ENCODE results near the gene LMAN2L. TPM values are rescaled to one million over a fixed set of nuclear protein-coding genes. Genes with fewer than 3 reads are reported as not detected.

Gene LMAN2L
- total RNA-seq, 1 experiment from 2014 or later: 17.6 TPM

GRCh38 chr2:96758987-96759386, 19.1 kb upstream of the LMAN2L start:
- Histone ChIP-seq H3K27ac (ENCODE audit: insufficient read length, low read depth, low read length) (no peak overlapping the region), H2BK12ac (ENCODE audit: insufficient read length, low read depth, low read length) (no peak overlapping the region), H3K4me2 (ENCODE audit: insufficient read depth, insufficient read length, low read length) (no peak overlapping the region), H2AFZ (ENCODE audit: low read length) (no peak overlapping the region), H3K23ac (ENCODE audit: insufficient read length, low read depth, low read length) (no peak overlapping the region), H4K20me1 (ENCODE audit: control insufficient read depth, insufficient read depth, insufficient read length) (no peaks in the 10 kb centered on the region), H3K4ac (ENCODE audit: low read depth, low read length) (no peak overlapping the region), H3K27me3 (ENCODE audit: insufficient read depth, low read length) (peaks cover 2% of the 10 kb centered on the region; the same call in 1 of the 2 replicates), H3K79me2 (ENCODE audit: insufficient read depth, low read length) (no peaks in the 10 kb centered on the region), H3K9me3 (ENCODE audit: control insufficient read depth, low read depth, low read length) (no peaks in the 10 kb centered on the region), H2AK5ac (ENCODE audit: insufficient read length, low read length) (no peak overlapping the region), H3K56ac (ENCODE audit: insufficient read length, low read depth, low read length) (no peak overlapping the region), H3T11ph (ENCODE audit: low read length) (no peak overlapping the region), H2BK120ac (ENCODE audit: low read depth, low read length, poor library complexity, severe bottlenecking) (no peak overlapping the region), H2BK5ac (ENCODE audit: insufficient read length, low read length) (no peak overlapping the region), H4K8ac (replicated peaks; ENCODE audit: insufficient read length, low read depth, low read length) (no peak overlapping the region), H3K18ac (ENCODE audit: insufficient read length, low read depth, low read length) (no peak overlapping the region), H2BK15ac (ENCODE audit: low read depth, low read length) (no peak overlapping the region), H3K23me2 (ENCODE audit: insufficient read length, low read depth, low read length, poor library complexity, severe bottlenecking) (peaks cover 17% of the 10 kb centered on the region), H2BK20ac (ENCODE audit: low read depth, low read length, poor library complexity, severe bottlenecking) (no peak overlapping the region), H4K91ac (ENCODE audit: insufficient read length, low read depth, low read length) (no peak overlapping the region), H4K5ac (ENCODE audit: insufficient read length, low read depth, low read length) (no peak overlapping the region), H3K4me1 (ENCODE audit: insufficient read depth, low read length) (peaks cover 7% of the 10 kb centered on the region; the same call in 1 of the 2 replicates), H3K79me1 (ENCODE audit: insufficient read depth, low read depth, low read length, poor library complexity, severe bottlenecking) (no peaks in the 10 kb centered on the region), H3K9ac (ENCODE audit: extremely low read depth, insufficient read length, low read length) (no peak overlapping the region), H3K14ac (ENCODE audit: insufficient read depth, low read length) (no peak overlapping the region)
- Mint-ChIP-seq H3K4me1 (peaks cover 38 to 46% of the 10 kb centered on the region in 2 experiments), H3K9me3 (no peaks in the 10 kb centered on the region), H3K4me3 (no peak overlapping the region), H3K27ac (no peak overlapping the region), H3K27me3 (ENCODE audit: low read depth) (peaks cover 19% of the 10 kb centered on the region), H3K36me3 (ENCODE audit: insufficient read depth in 1 of 3, low read depth in 3 of 3) (no peaks in the 10 kb centered on the region)
- TF ChIP-seq, protein P1, sequence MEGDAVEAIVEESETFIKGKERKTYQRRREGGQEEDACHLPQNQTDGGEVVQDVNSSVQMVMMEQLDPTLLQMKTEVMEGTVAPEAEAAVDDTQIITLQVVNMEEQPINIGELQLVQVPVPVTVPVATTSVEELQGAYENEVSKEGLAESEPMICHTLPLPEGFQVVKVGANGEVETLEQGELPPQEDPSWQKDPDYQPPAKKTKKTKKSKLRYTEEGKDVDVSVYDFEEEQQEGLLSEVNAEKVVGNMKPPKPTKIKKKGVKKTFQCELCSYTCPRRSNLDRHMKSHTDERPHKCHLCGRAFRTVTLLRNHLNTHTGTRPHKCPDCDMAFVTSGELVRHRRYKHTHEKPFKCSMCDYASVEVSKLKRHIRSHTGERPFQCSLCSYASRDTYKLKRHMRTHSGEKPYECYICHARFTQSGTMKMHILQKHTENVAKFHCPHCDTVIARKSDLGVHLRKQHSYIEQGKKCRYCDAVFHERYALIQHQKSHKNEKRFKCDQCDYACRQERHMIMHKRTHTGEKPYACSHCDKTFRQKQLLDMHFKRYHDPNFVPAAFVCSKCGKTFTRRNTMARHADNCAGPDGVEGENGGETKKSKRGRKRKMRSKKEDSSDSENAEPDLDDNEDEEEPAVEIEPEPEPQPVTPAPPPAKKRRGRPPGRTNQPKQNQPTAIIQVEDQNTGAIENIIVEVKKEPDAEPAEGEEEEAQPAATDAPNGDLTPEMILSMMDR (conservative IDR thresholded peaks at IDR 0.05): no peak
- DNase-seq: no peak
- WGBS (ENCODE audit: extremely low coverage, insufficient read length, low lambda C conversion rate): no CpG with 5 or more reads among the region's 3 CpGs

Data from H9 (cell line).